ENCODE results near the gene LRG1.

Gene LRG1

DNA sequence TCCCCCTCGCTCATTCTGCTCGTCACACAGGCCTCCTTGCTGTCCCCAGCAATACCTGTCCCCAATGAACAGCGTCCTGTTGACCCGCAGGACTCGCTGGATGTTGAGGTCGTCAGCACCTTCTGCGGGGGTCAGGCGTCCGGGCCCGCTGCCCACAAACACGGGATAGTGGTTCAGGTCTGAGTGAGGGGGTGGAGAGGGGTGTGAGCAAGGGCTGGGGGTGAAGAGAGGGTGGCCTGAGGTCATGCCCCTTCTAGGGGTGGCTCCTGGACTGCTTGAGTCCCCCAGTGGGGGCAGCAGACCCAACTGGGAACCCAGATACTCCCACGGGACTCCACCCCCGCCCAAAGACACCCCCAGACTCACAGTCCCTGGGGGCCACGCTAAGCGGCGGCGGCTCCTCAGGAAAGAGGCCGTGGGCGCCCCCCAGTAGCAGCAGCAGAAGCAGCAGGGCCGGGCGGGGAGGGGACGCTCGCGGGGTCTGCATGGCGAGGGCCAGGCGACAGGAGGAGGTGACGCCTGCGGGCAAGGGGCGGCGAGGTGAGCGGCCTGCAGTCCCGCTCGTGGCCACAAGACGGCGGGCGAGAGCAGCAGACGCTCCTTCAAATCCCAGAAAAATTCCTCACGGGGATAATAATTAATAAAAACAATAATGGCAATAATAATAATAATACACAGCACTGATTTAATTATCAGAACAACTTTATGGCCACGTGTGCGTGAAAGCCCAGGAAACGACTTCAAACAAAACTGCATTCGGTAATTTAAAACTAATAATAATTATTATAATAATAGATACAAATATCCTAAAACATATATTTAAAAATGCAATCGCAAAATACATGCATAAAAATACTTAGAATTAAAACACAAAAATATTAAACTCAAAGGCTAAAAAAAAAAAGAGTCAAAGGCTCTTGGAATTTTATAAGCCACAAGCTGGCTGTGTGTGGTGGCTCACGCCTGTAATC, 18.4 kb upstream of the LRG1 start:
- Histone ChIP-seq H3K36me3 (ENCODE audit: control insufficient read depth in 2 of 2, insufficient read depth in 1 of 2, low read length in 2 of 2) (peaks cover 0 to 25% of the 10 kb centered on the region in 2 experiments; a peak in 2 of 3 replicates), H3K27ac (ENCODE audit: extremely low read depth, low read depth, low read length) (no peak overlapping the region), H3K4me1 (ENCODE audit: control insufficient read depth, insufficient read depth, low read length) (no peaks in the 10 kb centered on the region), H3K4me3 (ENCODE audit: low read depth, low read length) (no peak overlapping the region), H3K9me3 (ENCODE audit: control insufficient read depth, insufficient read depth, low read depth, low read length) (no peaks in the 10 kb centered on the region)
- ChIA-PET CTCF (interaction anchor here (0.6 to 3.2 kb wide), 13 partner anchors 8 to 1467 kb away, joined by 3 to 25 read pairs (median 4); partner anchors contain the start of gene PLIN5), POLR2A (no interaction called here)
- TF ChIP-seq ZNF366 (tag by site-specific recombination; conservative IDR thresholded peaks at IDR 0.05) (no peak), WT1 (tag by site-specific recombination; IDR thresholded peaks at IDR 0.05) (no peak), ZNF423 (tag by site-specific recombination; IDR thresholded peaks at IDR 0.05) (no peak), MYNN (tag by site-specific recombination; IDR thresholded peaks at IDR 0.05; ENCODE audit: borderline replicate concordance) (no peak), GLI2 (tag by site-specific recombination; IDR thresholded peaks at IDR 0.05; ENCODE audit: borderline replicate concordance, low read depth) (no peak), REPIN1 (tag by site-specific recombination; IDR thresholded peaks at IDR 0.05; ENCODE audit: low read depth) (peak; percentile 81; the same call in 1 of the 2 replicates), ZNF112 (tag by site-specific recombination; IDR thresholded peaks at IDR 0.05) (no peak), ZNF221 (tag by site-specific recombination; IDR thresholded peaks at IDR 0.05; ENCODE audit: borderline replicate concordance) (no peak), ZNF791 (tag by site-specific recombination; IDR thresholded peaks at IDR 0.05) (no peak), ZIC2 (tag by site-specific recombination; IDR thresholded peaks at IDR 0.05) (no peak), ZNF274 (IDR thresholded peaks at IDR 0.05; ENCODE audit: low read length) (no peak), ZNF274 (tag by site-specific recombination; IDR thresholded peaks at IDR 0.05; ENCODE audit: borderline replicate concordance) (no peak), GLIS1 (tag by site-specific recombination; IDR thresholded peaks at IDR 0.05) (no peak), ZNF341 (tag by site-specific recombination; IDR thresholded peaks at IDR 0.05; ENCODE audit: low read depth) (no peak), ZXDB (tag by site-specific recombination; IDR thresholded peaks at IDR 0.05) (no peak), ZNF48 (tag by site-specific recombination; IDR thresholded peaks at IDR 0.05) (no peak), BCL11B (tag by site-specific recombination; IDR thresholded peaks at IDR 0.05; ENCODE audit: low read depth) (peak; percentile 21; the same call in 1 of the 2 replicates), ZNF610 (tag by site-specific recombination; IDR thresholded peaks at IDR 0.05; ENCODE audit: borderline replicate concordance) (peak; percentile 73; the same call in 1 of the 2 replicates), ZNF514 (tag by site-specific recombination; IDR thresholded peaks at IDR 0.05) (no peak), EGR2 (tag by site-specific recombination; IDR thresholded peaks at IDR 0.05; ENCODE audit: low read depth) (peak; percentile 66), ZEB2 (tag by site-specific recombination; IDR thresholded peaks at IDR 0.05) (no peak), ZNF623 (tag by site-specific recombination; IDR thresholded peaks at IDR 0.05) (no peak), ZNF292 (tag by site-specific recombination; IDR thresholded peaks at IDR 0.05; ENCODE audit: borderline replicate concordance, low read depth) (no peak)
- TF ChIP-seq, protein P1, sequence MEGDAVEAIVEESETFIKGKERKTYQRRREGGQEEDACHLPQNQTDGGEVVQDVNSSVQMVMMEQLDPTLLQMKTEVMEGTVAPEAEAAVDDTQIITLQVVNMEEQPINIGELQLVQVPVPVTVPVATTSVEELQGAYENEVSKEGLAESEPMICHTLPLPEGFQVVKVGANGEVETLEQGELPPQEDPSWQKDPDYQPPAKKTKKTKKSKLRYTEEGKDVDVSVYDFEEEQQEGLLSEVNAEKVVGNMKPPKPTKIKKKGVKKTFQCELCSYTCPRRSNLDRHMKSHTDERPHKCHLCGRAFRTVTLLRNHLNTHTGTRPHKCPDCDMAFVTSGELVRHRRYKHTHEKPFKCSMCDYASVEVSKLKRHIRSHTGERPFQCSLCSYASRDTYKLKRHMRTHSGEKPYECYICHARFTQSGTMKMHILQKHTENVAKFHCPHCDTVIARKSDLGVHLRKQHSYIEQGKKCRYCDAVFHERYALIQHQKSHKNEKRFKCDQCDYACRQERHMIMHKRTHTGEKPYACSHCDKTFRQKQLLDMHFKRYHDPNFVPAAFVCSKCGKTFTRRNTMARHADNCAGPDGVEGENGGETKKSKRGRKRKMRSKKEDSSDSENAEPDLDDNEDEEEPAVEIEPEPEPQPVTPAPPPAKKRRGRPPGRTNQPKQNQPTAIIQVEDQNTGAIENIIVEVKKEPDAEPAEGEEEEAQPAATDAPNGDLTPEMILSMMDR (tag by site-specific recombination; IDR thresholded peaks at IDR 0.05), result peak; percentile 68
- TF ChIP-seq, protein P2, sequence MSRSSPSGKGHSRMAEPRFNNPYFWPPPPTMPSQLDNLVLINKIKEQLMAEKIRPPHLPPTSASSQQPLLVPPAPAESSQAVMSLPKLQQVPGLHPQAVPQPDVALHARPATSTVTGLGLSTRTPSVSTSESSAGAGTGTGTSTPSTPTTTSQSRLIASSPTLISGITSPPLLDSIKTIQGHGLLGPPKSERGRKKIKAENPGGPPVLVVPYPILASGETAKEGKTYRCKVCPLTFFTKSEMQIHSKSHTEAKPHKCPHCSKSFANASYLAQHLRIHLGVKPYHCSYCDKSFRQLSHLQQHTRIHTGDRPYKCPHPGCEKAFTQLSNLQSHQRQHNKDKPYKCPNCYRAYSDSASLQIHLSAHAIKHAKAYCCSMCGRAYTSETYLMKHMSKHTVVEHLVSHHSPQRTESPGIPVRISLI (tag by site-specific recombination; IDR thresholded peaks at IDR 0.05), result no peak
- TF ChIP-seq, protein P3, sequence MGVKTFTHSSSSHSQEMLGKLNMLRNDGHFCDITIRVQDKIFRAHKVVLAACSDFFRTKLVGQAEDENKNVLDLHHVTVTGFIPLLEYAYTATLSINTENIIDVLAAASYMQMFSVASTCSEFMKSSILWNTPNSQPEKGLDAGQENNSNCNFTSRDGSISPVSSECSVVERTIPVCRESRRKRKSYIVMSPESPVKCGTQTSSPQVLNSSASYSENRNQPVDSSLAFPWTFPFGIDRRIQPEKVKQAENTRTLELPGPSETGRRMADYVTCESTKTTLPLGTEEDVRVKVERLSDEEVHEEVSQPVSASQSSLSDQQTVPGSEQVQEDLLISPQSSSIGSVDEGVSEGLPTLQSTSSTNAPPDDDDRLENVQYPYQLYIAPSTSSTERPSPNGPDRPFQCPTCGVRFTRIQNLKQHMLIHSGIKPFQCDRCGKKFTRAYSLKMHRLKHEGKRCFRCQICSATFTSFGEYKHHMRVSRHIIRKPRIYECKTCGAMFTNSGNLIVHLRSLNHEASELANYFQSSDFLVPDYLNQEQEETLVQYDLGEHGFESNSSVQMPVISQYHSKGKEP (tag by site-specific recombination; IDR thresholded peaks at IDR 0.05), result no peak
- TF ChIP-seq, protein P4, sequence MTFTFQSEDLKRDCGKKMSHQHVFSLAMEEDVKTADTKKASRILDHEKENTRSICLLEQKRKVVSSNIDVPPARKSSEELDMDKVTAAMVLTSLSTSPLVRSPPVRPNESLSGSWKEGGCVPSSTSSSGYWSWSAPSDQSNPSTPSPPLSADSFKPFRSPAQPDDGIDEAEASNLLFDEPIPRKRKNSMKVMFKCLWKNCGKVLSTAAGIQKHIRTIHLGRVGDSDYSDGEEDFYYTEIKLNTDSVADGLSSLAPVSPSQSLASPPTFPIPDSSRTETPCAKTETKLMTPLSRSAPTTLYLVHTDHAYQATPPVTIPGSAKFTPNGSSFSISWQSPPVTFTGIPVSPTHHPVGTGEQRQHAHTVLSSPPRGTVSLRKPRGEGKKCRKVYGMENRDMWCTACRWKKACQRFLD (tag by site-specific recombination; IDR thresholded peaks at IDR 0.05), result no peak
- TF ChIP-seq, protein P5, sequence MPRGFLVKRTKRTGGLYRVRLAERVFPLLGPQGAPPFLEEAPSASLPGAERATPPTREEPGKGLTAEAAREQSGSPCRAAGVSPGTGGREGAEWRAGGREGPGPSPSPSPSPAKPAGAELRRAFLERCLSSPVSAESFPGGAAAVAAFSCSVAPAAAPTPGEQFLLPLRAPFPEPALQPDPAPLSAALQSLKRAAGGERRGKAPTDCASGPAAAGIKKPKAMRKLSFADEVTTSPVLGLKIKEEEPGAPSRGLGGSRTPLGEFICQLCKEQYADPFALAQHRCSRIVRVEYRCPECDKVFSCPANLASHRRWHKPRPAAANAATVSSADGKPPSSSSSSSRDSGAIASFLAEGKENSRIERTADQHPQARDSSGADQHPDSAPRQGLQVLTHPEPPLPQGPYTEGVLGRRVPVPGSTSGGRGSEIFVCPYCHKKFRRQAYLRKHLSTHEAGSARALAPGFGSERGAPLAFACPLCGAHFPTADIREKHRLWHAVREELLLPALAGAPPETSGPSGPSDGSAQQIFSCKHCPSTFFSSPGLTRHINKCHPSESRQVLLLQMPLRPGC (tag by site-specific recombination; IDR thresholded peaks at IDR 0.05), result no peak
- TF ChIP-seq, protein P6, sequence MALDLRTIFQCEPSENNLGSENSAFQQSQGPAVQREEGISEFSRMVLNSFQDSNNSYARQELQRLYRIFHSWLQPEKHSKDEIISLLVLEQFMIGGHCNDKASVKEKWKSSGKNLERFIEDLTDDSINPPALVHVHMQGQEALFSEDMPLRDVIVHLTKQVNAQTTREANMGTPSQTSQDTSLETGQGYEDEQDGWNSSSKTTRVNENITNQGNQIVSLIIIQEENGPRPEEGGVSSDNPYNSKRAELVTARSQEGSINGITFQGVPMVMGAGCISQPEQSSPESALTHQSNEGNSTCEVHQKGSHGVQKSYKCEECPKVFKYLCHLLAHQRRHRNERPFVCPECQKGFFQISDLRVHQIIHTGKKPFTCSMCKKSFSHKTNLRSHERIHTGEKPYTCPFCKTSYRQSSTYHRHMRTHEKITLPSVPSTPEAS (tag by site-specific recombination; IDR thresholded peaks at IDR 0.05), result no peak
